NCI-H2081 treated with DMSO at 0.1 percent for 48 hours (cell line): ENCODE measurements around the gene FOXS1.
"Not testable (repeated sequence)": the region's sequence is repeated elsewhere in the genome, so short reads cannot be mapped to it uniquely, and the experiment has no call there.

Source experiments
- DNase-seq: peaks from one replicate; lab custom pipeline; 2025; lab: John Stamatoyannopoulos, UW

FOXS1 gene

GRCh38 chr20:31821427-31821826, 24.0 kb downstream of the FOXS1 start:
- DNase-seq, result no peak

- no peak for DNase-seq
Observed at GRCh38 chr20:31820228-31820627, 25.2 kb downstream of the FOXS1 start.

- no peak for DNase-seq
Observed at GRCh38 chr20:31819083-31819784, 26.2 kb downstream of the FOXS1 start, which contains the start of gene MYLK2. Gene MYLK2 (plus strand): TSS chr20:31819356. CDS start chr20:31819581, 225 bp downstream.

GRCh38 chr20:31818376-31818908, 27.0 kb downstream of the FOXS1 start:
- DNase-seq, result no peak

GRCh38 chr20:31817461-31817860, 27.9 kb downstream of the FOXS1 start:
- DNase-seq, result no peak

GRCh38 chr20:31816221-31816620, 29.2 kb downstream of the FOXS1 start:
- no peak for DNase-seq

GRCh38 chr20:31815408-31816188, 29.8 kb downstream of the FOXS1 start:
- DNase-seq, result peak; percentile 43

GRCh38 chr20:31814142-31814541, 31.3 kb downstream of the FOXS1 start:
- DNase-seq, result not testable (repeated sequence)

GRCh38 chr20:31813611-31814010, 31.8 kb downstream of the FOXS1 start:
- DNase-seq, result no peak

GRCh38 chr20:31811796-31812728, 33.3 kb downstream of the FOXS1 start:
- no peak for DNase-seq

GRCh38 chr20:31811198-31811597, 34.2 kb downstream of the FOXS1 start:
- no peak for DNase-seq

GRCh38 chr20:31809661-31810060, 35.7 kb downstream of the FOXS1 start:
- DNase-seq, result no peak

- DNase-seq, result no peak
Observed at GRCh38 chr20:31808481-31808880, 36.9 kb downstream of the FOXS1 start.

GRCh38 chr20:31806564-31807355, 38.6 kb downstream of the FOXS1 start:
- no peak for DNase-seq

GRCh38 chr20:31803552-31804291, 41.7 kb downstream of the FOXS1 start:
- DNase-seq, result no peak

GRCh38 chr20:31801508-31801907, 43.9 kb downstream of the FOXS1 start:
- no peak for DNase-seq

GRCh38 chr20:31797364-31797763, 48.0 kb downstream of the FOXS1 start:
- no peak for DNase-seq
